Measurements from ENCODE around the gene ESPL1.

ESPL1 gene

GRCh38 chr12:53239643-53240258 is 28.3 kb upstream of the ESPL1 start:
- no peak overlapping the region for H3K27ac ChIP-seq
- TF ChIP-seq CTCF (conservative IDR thresholded peaks at IDR 0.05) (no peak), ZFX (IDR thresholded peaks at IDR 0.05) (no peak)

- TF ChIP-seq ZFX (IDR thresholded peaks at IDR 0.05) (no peak), CTCF (conservative IDR thresholded peaks at IDR 0.05) (no peak)
- H3K27ac ChIP-seq: no peak overlapping the region
Measured at GRCh38 chr12:53241623-53242412, 26.3 kb upstream of the ESPL1 start.

- H3K27ac ChIP-seq: no peak overlapping the region
- TF ChIP-seq ZFX (IDR thresholded peaks at IDR 0.05) (no peak), CTCF (conservative IDR thresholded peaks at IDR 0.05) (no peak)
Measured at GRCh38 chr12:53244337-53244736, 23.8 kb upstream of the ESPL1 start.

DNA sequence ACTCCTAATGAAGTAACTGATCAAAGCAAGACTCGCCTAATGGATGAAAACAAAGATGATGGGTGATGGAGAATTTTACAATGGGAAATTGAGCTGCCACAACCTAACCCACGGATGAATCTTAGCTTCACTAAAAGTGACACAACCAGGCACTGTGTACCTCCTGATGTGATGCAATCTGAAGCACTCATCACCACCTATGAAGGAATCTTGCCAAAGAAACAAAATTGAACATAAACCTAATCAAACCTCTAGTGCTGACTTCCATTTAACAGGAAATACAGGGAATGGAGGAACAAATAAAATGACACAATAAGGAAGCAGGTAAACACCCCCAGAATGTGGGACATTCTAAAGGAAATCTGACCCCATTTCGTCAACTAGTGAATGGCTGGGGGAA is 22.8 kb upstream of the ESPL1 start:
- TF ChIP-seq ZFX (IDR thresholded peaks at IDR 0.05): no peak
- no peak for TF ChIP-seq CTCF (conservative IDR thresholded peaks at IDR 0.05)
- H3K27ac ChIP-seq: no peak overlapping the region

GRCh38 chr12:53251477-53252348 is 16.4 kb upstream of the ESPL1 start:
- TF ChIP-seq CTCF (conservative IDR thresholded peaks at IDR 0.05): no peak
- no peak; the same call in 1 of the 2 replicates for TF ChIP-seq ZFX (IDR thresholded peaks at IDR 0.05)
- H3K27ac ChIP-seq: peak overlapping the region; percentile 93

- TF ChIP-seq CTCF (conservative IDR thresholded peaks at IDR 0.05) (no peak), ZFX (IDR thresholded peaks at IDR 0.05) (0 out of 2 replicates have a peak, but pooled peaks have one; percentile 79)
- H3K27ac ChIP-seq: peak overlapping the region; percentile 93
Measured at GRCh38 chr12:53252349-53252916, 15.7 kb upstream of the ESPL1 start.
